Endodermal cell (in vitro differentiated cells): ENCODE measurements around the gene DNAAF5. TPM values are rescaled to one million over a fixed set of nuclear protein-coding genes. Genes with fewer than 3 reads are reported as not detected.

Source experiments
- DNase-seq: peaks from one replicate; pipeline ENCODE4 v3.0.0-alpha.2; 2017
- H3K27ac ChIP-seq: 2 replicates; pipeline ENCODE4 v1.5.1; 2013; ENCODE audit warnings: mild to moderate bottlenecking, low read depth, low read length, moderate library complexity
- H3K27me3 ChIP-seq: 2 replicates; pipeline ENCODE4 v1.6.1; 2013; ENCODE audit warnings: mild to moderate bottlenecking, low read length, moderate library complexity; ENCODE audit not compliant: insufficient read depth, control insufficient read depth, poor library complexity, severe bottlenecking
- H3K36me3 ChIP-seq: 2 replicates; pipeline ENCODE4 v1.7.0; 2013; ENCODE audit warnings: mild to moderate bottlenecking, low read length, moderate library complexity; ENCODE audit not compliant: control insufficient read depth, insufficient read depth
- H3K4me1 ChIP-seq: one replicate; pipeline ENCODE4 v1.7.0; 2013; ENCODE audit warnings: low read length; ENCODE audit not compliant: control insufficient read depth, insufficient read depth
- H3K4me3 ChIP-seq: 2 replicates; pipeline ENCODE4 v1.5.1; 2013; ENCODE audit warnings: mild to moderate bottlenecking, low read length, moderate library complexity
- H3K9ac ChIP-seq: 2 replicates; pipeline ENCODE4 v1.6.1; 2013; ENCODE audit warnings: mild to moderate bottlenecking, low read length, moderate library complexity; ENCODE audit not compliant: poor library complexity, severe bottlenecking; ENCODE audit errors: extremely low read depth
- H3K9me3 ChIP-seq: 2 replicates; pipeline ENCODE4 v1.6.1; 2013; ENCODE audit warnings: mild to moderate bottlenecking, low read length, moderate library complexity; ENCODE audit not compliant: control insufficient read depth
- H3K27ac Mint-ChIP-seq: 2 replicates; pipeline ENCODE4 v1.8.0; 2020; ENCODE audit warnings: mixed read lengths
- H3K27me3 Mint-ChIP-seq: 2 replicates; pipeline ENCODE4 v1.8.0; 2021; ENCODE audit warnings: mild to moderate bottlenecking, mixed read lengths; ENCODE audit not compliant: insufficient read depth
- H3K36me3 Mint-ChIP-seq: 2 replicates; pipeline ENCODE4 v1.8.0; 2020; ENCODE audit warnings: low read depth, mixed read lengths
- H3K4me1 Mint-ChIP-seq: 2 replicates; pipeline ENCODE4 v1.8.0; 2020; ENCODE audit warnings: mixed read lengths
- H3K4me3 Mint-ChIP-seq: 2 replicates; pipeline ENCODE4 v1.8.0; 2020; ENCODE audit warnings: mild to moderate bottlenecking, moderate library complexity, mixed read lengths
- H3K9me3 Mint-ChIP-seq: 2 replicates; pipeline ENCODE4 v1.8.0; 2020; ENCODE audit warnings: mild to moderate bottlenecking, mixed read lengths
- WGBS, 2 experiments: methylation state at CpG; one replicate each; pipeline versions ENCODE4 v1.1.5 to v1.1.7; 2013; ENCODE audit warnings: missing lambda C conversion rate in 2 of 2, mixed read lengths in 1 of 2; ENCODE audit not compliant: insufficient coverage in 1 of 2, insufficient read length in 1 of 2; 5-methylcytosine and 5-hydroxymethylcytosine counted together
- total RNA-seq, 2 donors: library from RNA; stranded (reverse); fragmentation: NEBNext Ultra II Directional in 1 of 2; extraction: Animal tissue kit (Norgen Biotek cat#: 25700) in 1 of 2; gene quantifications; 2 replicates in 1 of 2; 3 replicates in 1 of 2; pipeline ENCODE4 v1.2.1, GENCODE V29; 2021
- TF ChIP-seq, protein P1 (sequence below): fragments of 200-600 bp; sonication (generic); conservative IDR thresholded peaks from 2 replicates; pipeline ENCODE4 v1.5.0; 2021; ENCODE audit warnings: antibody characterized with exemption, mild to moderate bottlenecking

Gene DNAAF5
- total RNA-seq, 2 donors from 2014 or later, result 54.2 to 54.3 TPM

DNA sequence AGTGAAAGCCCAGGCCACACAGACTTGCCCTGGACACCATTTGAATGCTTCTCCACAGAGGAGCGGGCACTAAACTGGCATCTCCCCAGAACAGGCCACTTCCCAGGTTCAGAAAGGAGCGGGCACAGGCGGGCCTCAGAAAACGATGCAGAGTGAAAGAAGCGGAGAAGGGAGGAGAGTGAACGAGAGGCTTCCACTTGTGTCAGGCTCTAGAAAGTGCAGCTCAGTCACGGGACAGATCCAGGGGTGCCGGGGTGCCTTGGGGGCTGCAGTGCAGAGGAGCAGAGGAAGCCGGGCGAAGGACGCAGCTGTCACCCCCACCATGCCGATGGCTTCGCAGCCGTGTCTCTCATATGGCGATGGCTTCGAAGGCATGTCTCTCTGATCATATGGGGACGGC is 26.7 kb downstream of the DNAAF5 start:
- Histone ChIP-seq H3K36me3 (peaks cover 47% of the 10 kb centered on the region), H3K4me3 (no peak overlapping the region), H3K27ac (no peak overlapping the region), H3K4me1 (no peaks in the 10 kb centered on the region), H3K27me3 (no peaks in the 10 kb centered on the region), H3K9me3 (no peaks in the 10 kb centered on the region), H3K9ac (no peak overlapping the region)
- TF ChIP-seq, protein P1, sequence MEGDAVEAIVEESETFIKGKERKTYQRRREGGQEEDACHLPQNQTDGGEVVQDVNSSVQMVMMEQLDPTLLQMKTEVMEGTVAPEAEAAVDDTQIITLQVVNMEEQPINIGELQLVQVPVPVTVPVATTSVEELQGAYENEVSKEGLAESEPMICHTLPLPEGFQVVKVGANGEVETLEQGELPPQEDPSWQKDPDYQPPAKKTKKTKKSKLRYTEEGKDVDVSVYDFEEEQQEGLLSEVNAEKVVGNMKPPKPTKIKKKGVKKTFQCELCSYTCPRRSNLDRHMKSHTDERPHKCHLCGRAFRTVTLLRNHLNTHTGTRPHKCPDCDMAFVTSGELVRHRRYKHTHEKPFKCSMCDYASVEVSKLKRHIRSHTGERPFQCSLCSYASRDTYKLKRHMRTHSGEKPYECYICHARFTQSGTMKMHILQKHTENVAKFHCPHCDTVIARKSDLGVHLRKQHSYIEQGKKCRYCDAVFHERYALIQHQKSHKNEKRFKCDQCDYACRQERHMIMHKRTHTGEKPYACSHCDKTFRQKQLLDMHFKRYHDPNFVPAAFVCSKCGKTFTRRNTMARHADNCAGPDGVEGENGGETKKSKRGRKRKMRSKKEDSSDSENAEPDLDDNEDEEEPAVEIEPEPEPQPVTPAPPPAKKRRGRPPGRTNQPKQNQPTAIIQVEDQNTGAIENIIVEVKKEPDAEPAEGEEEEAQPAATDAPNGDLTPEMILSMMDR, result no peak
- Mint-ChIP-seq H3K27me3 (no peaks in the 10 kb centered on the region), H3K4me3 (no peak overlapping the region), H3K27ac (no peak overlapping the region), H3K9me3 (no peaks in the 10 kb centered on the region), H3K36me3 (peaks cover 66% of the 10 kb centered on the region), H3K4me1 (no peaks in the 10 kb centered on the region)
- no peak for DNase-seq
- 94 to 96% methylated on average over 14 to 17 of the region's 17 CpGs for WGBS, 2 experiments

GRCh38 chr7:754531-755412 is 28.3 kb downstream of the DNAAF5 start:
- Mint-ChIP-seq H3K27me3 (no peaks in the 10 kb centered on the region), H3K9me3 (no peaks in the 10 kb centered on the region), H3K4me3 (no peak overlapping the region), H3K27ac (no peak overlapping the region), H3K36me3 (peaks cover 76% of the 10 kb centered on the region), H3K4me1 (no peaks in the 10 kb centered on the region)
- Histone ChIP-seq H3K36me3 (peaks cover 58% of the 10 kb centered on the region), H3K27me3 (no peaks in the 10 kb centered on the region), H3K9ac (no peak overlapping the region), H3K4me3 (no peak overlapping the region), H3K4me1 (no peaks in the 10 kb centered on the region), H3K27ac (no peak overlapping the region), H3K9me3 (no peaks in the 10 kb centered on the region)
- TF ChIP-seq, protein P1, result no peak
- DNase-seq, result no peak
- 93 to 96% methylated on average over 32 to 49 of the region's 49 CpGs for WGBS, 2 experiments

- Mint-ChIP-seq H3K4me3 (no peak overlapping the region), H3K27me3 (no peaks in the 10 kb centered on the region), H3K36me3 (peaks cover 80% of the 10 kb centered on the region), H3K9me3 (no peaks in the 10 kb centered on the region), H3K4me1 (no peaks in the 10 kb centered on the region), H3K27ac (peak overlapping the region; percentile 33)
- peaks cover 64% of the 10 kb centered on the region for H3K36me3 ChIP-seq
- H3K4me3 ChIP-seq, result no peak overlapping the region
- no peaks in the 10 kb centered on the region for H3K27me3 ChIP-seq
- 85 to 95% methylated on average over 3 to 9 of the region's 9 CpGs for WGBS, 2 experiments
- TF ChIP-seq, protein P1, result no peak
- H3K9me3 ChIP-seq, result no peaks in the 10 kb centered on the region
- no peak overlapping the region for H3K27ac ChIP-seq
- H3K9ac ChIP-seq, result no peak overlapping the region
- H3K4me1 ChIP-seq, result no peaks in the 10 kb centered on the region
- DNase-seq, result no peak
Measured at GRCh38 chr7:755413-755805, 28.9 kb downstream of the DNAAF5 start.
